Ovary (tissue), 9 donors: ENCODE measurements around the gene CLIC1. TPM values are rescaled to one million over a fixed set of nuclear protein-coding genes. Genes with fewer than 3 reads are reported as not detected.
A peak's percentile ranks its signal among the peaks of the same experiment; 100 is the strongest.

ENCODE experiments used
- DNase-seq, 5 donors: peaks; one replicate each; pipeline ENCODE4 v3.0.0-alpha.2; 2019 to 2020
- H3K27ac ChIP-seq, 2 donors: fragments of 200-600 bp; one replicate each; pipeline versions ENCODE4 v1.5.1 to v1.8.0; 2019 to 2022
- H3K27me3 ChIP-seq: fragments of 200-600 bp; one replicate; pipeline ENCODE4 v1.8.0; 2022
- H3K36me3 ChIP-seq: fragments of 200-600 bp; sonication (generic); one replicate; pipeline ENCODE4 v1.5.1; 2019
- H3K4me1 ChIP-seq: one replicate; pipeline ENCODE4 v1.8.1; 2013; ENCODE audit warnings: mild to moderate bottlenecking, moderate library complexity; ENCODE audit not compliant: insufficient read depth
- H3K4me3 ChIP-seq: fragments of 200-600 bp; sonication (generic); one replicate; pipeline ENCODE4 v1.5.1; 2017
- H3K9me3 ChIP-seq, 2 donors: fragments of 200-600 bp in 1 of 2; sonication (generic) in 1 of 2; one replicate each; pipeline versions ENCODE4 v1.5.1 to v1.8.1; 2013 to 2019; ENCODE audit warnings: mild to moderate bottlenecking in 1 of 2, moderate library complexity in 1 of 2
- CTCF ChIP-seq, 3 donors: fragments of 450-650 bp in 2 of 3; fragments of 200-600 bp in 1 of 3; IDR thresholded peaks; one replicate each; pipeline versions ENCODE4 v1.5.1 to v1.8.0; 2016 to 2022; ENCODE audit warnings: antibody characterized with exemption in 3 of 3, mild to moderate bottlenecking in 1 of 3
- EP300 ChIP-seq: sonication (generic); formaldehyde crosslinking; IDR thresholded peaks from one replicate; pipeline ENCODE4 v1.6.1; 2017; ENCODE audit warnings: antibody characterized with exemption
- POLR2A ChIP-seq: fragments of 450-650 bp; IDR thresholded peaks from one replicate; pipeline ENCODE4 v1.6.1; 2017; ENCODE audit warnings: antibody characterized with exemption, mild to moderate bottlenecking, moderate library complexity
- WGBS, 3 donors: extraction: QIAGEN DNeasy Blood & Tissue Kit in 1 of 3; methylation state at CpG; one replicate each; pipeline versions ENCODE4 v1.1.5 to v1.1.7; 2013 to 2017; 5-methylcytosine and 5-hydroxymethylcytosine counted together
- intact Hi-C, 4 donors: fragments of 100-400 bp; cut with DNase I; formaldehyde crosslinking; loops; one replicate each; pipeline versions ENCODE4 v1.11.0 to v1.15.1; 2022 to 2023
- polyA plus RNA-seq, 2 donors: library from polyadenylated mRNA; stranded (reverse); fragments of 200-250 nt in 1 of 2; fragments of 350-450 nt in 1 of 2; fragmentation: Illumina TruSeq in 1 of 2; extraction: RNeasy Lipid Tissue Mini Kit (QIAGEN cat#74804) in 1 of 2; gene quantifications; one replicate each; pipeline ENCODE4 v1.2.3, GENCODE V29; 2013 to 2014
- total RNA-seq, 7 donors: library from RNA; depleted of rRNA in 2 of 7; stranded (reverse); fragments of >200 nt in 2 of 7; fragmentation: NEBNext Ultra II Directional in 3 of 7; extraction: Animal tissue kit (Norgen Biotek cat#: 25700) in 3 of 7; gene quantifications; one replicate each; pipeline versions ENCODE4 v1.1.0 to v1.2.4, GENCODE V29; 2016 to 2023
- donor health status: DM: no; HTN: no; CAD: no; lungs with moderate emphysema.
- donor health status: DM: no; HTN: no; CAD: no.
- donor health status: Bipolar disorder and iron deficiency.
- donor health status: DM: yes; HTN: yes; CAD: no.
- donor health status: DM: no; HTN: no; CAD: no.
- donor health status: DM: yes; HTN: yes; CAD: no.

CLIC1 gene
- total and polyA plus RNA-seq, 9 donors, result 128 to 473 (median 185) TPM

- no peak for TF ChIP-seq POLR2A
- no peak for TF ChIP-seq EP300
- no peak for TF ChIP-seq CTCF (IDR thresholded peaks at IDR 0.05)
- intact Hi-C loops, result loop anchor here in 2 of 4 donors (10.0 kb wide), 2 partner anchors 60 to 100 kb away; partner anchors contain the start of gene VARS1 (in 1 of the 2)
- no peak for DNase-seq
- Histone ChIP-seq H3K4me1 (peaks cover 12% of the 10 kb centered on the region), H3K4me3 (peak overlapping the region; percentile 63), H3K9me3 (no peaks in the 10 kb centered on the region), H3K27me3 (no peaks in the 10 kb centered on the region), H3K27ac (peak overlapping the region; percentile 83 to 90), H3K36me3 (no peaks in the 10 kb centered on the region)
- 20 to 32% (median 30%) methylated on average over 2 of the region's 2 CpGs for WGBS, 3 donors
Observed at GRCh38 chr6:31734247-31734820, 2.0 kb downstream of the CLIC1 start.

- Histone ChIP-seq H3K27me3 (no peaks in the 10 kb centered on the region), H3K9me3 (no peaks in the 10 kb centered on the region), H3K27ac (no peak overlapping the region), H3K36me3 (no peaks in the 10 kb centered on the region), H3K4me1 (peaks cover 14% of the 10 kb centered on the region), H3K4me3 (no peak overlapping the region)
- 83 to 86% (median 84%) methylated on average over 4 of the region's 4 CpGs for WGBS, 3 donors
- intact Hi-C loops, result loop anchor here in 2 of 4 donors (10.0 kb wide), 2 partner anchors 61 to 101 kb away; partner anchors contain the start of gene VARS1 (in 1 of the 2)
- no peak for TF ChIP-seq CTCF (IDR thresholded peaks at IDR 0.05)
- no peak for TF ChIP-seq POLR2A
- TF ChIP-seq EP300, result no peak
- DNase-seq, result no peak
Observed at GRCh38 chr6:31733734-31734133, 2.6 kb downstream of the CLIC1 start.

GRCh38 chr6:31732029-31732428 lies 4.3 kb downstream of the CLIC1 start:
- Histone ChIP-seq H3K27me3 (no peaks in the 10 kb centered on the region), H3K27ac (no peak overlapping the region), H3K4me1 (peaks cover 15% of the 10 kb centered on the region), H3K36me3 (no peaks in the 10 kb centered on the region), H3K9me3 (no peaks in the 10 kb centered on the region), H3K4me3 (no peak overlapping the region)
- DNase-seq, result no peak
- TF ChIP-seq EP300, result no peak
- TF ChIP-seq POLR2A, result no peak
- TF ChIP-seq CTCF (IDR thresholded peaks at IDR 0.05), result no peak
- intact Hi-C loops, result loop anchor here in 2 of 4 donors (10.0 kb wide), 2 partner anchors 63 to 103 kb away; partner anchors contain the start of gene VARS1 (in 1 of the 2)
- 56 to 73% (median 61%) methylated on average over 3 of the region's 3 CpGs for WGBS, 3 donors

GRCh38 chr6:31730631-31731086 lies 5.7 kb downstream of the CLIC1 start:
- H3K4me1 ChIP-seq, result peaks cover 10% of the 10 kb centered on the region
- H3K27ac ChIP-seq, result peak overlapping the region; percentile 93 to 97
- WGBS, 3 donors, result 88 to 91% (median 90%) methylated on average over 11 of the region's 11 CpGs
- H3K36me3 ChIP-seq, result no peaks in the 10 kb centered on the region
- no peak overlapping the region for H3K4me3 ChIP-seq
- TF ChIP-seq EP300, result no peak
- TF ChIP-seq CTCF (IDR thresholded peaks at IDR 0.05), result no peak
- TF ChIP-seq POLR2A, result no peak
- intact Hi-C loops, result loop anchor here in 2 of 4 donors (10.0 kb wide), 2 partner anchors 64 to 104 kb away; partner anchors contain the start of gene VARS1 (in 1 of the 2)
- H3K27me3 ChIP-seq, result no peaks in the 10 kb centered on the region
- no peaks in the 10 kb centered on the region for H3K9me3 ChIP-seq
- DNase-seq, result peak in 3 of 5 donors; percentile 28 to 50 (median 41)
